Nephron progenitor cell (in vitro differentiated cells): ENCODE data around the gene CMPK2.

ENCODE experiments used
- DNase-seq: peaks from one replicate; pipeline ENCODE4 v3.0.0; 2021
- H3K27ac Mint-ChIP-seq: 2 replicates; pipeline ENCODE4 v1.8.0; 2021; ENCODE audit warnings: mild to moderate bottlenecking, moderate library complexity, mixed read lengths
- H3K27me3 Mint-ChIP-seq: 2 replicates; pipeline ENCODE4 v1.8.0; 2021; ENCODE audit warnings: mild to moderate bottlenecking, low read depth, mixed read lengths; ENCODE audit not compliant: poor library complexity
- H3K36me3 Mint-ChIP-seq: 2 replicates; pipeline ENCODE4 v1.8.0; 2021; ENCODE audit warnings: low read depth, mixed read lengths
- H3K4me1 Mint-ChIP-seq: 2 replicates; pipeline ENCODE4 v1.8.0; 2021; ENCODE audit warnings: mixed read lengths
- H3K4me3 Mint-ChIP-seq: 2 replicates; pipeline ENCODE4 v1.8.0; 2021; ENCODE audit warnings: mild to moderate bottlenecking, moderate library complexity, mixed read lengths
- H3K9me3 Mint-ChIP-seq: 2 replicates; pipeline ENCODE4 v1.8.0; 2021; ENCODE audit warnings: mild to moderate bottlenecking, moderate library complexity, mixed read lengths
- CTCF ChIP-seq: fragments of 200-600 bp; sonication (generic); IDR thresholded peaks from 2 replicates; pipeline ENCODE4 v1.5.0; 2021; ENCODE audit warnings: antibody characterized with exemption

The CMPK2 gene

GRCh38 chr2:6855860-6856547, 9.7 kb downstream of the CMPK2 start:
- H3K9me3 Mint-ChIP-seq: peaks cover 53% of the 10 kb centered on the region
- TF ChIP-seq CTCF: no peak
- no peaks in the 10 kb centered on the region for H3K4me1 Mint-ChIP-seq
- no peak overlapping the region for H3K4me3 Mint-ChIP-seq
- no peak for DNase-seq
- H3K27ac Mint-ChIP-seq: no peak overlapping the region
- peaks cover 8% of the 10 kb centered on the region for H3K27me3 Mint-ChIP-seq
- peaks cover 26% of the 10 kb centered on the region for H3K36me3 Mint-ChIP-seq

- Mint-ChIP-seq H3K9me3 (peaks cover 53% of the 10 kb centered on the region), H3K27ac (no peak overlapping the region), H3K4me3 (no peak overlapping the region), H3K36me3 (peaks cover 20% of the 10 kb centered on the region), H3K27me3 (peaks cover 9% of the 10 kb centered on the region), H3K4me1 (no peaks in the 10 kb centered on the region)
- DNase-seq: no peak
- no peak for TF ChIP-seq CTCF
Observed at GRCh38 chr2:6854416-6854815, 11.3 kb downstream of the CMPK2 start.

GRCh38 chr2:6852195-6852594, 13.5 kb downstream of the CMPK2 start:
- no peak for TF ChIP-seq CTCF
- Mint-ChIP-seq H3K4me3 (no peak overlapping the region), H3K36me3 (peaks cover 8% of the 10 kb centered on the region), H3K27me3 (peaks cover 14% of the 10 kb centered on the region), H3K4me1 (no peaks in the 10 kb centered on the region), H3K9me3 (peaks cover 53% of the 10 kb centered on the region), H3K27ac (no peak overlapping the region)
- DNase-seq: no peak

GRCh38 chr2:6846967-6847681, 18.6 kb downstream of the CMPK2 start:
- no peak for TF ChIP-seq CTCF
- Mint-ChIP-seq H3K27ac (no peak overlapping the region), H3K36me3 (peaks cover 9% of the 10 kb centered on the region)

GRCh38 chr2:6846540-6846939, 19.2 kb downstream of the CMPK2 start:
- Mint-ChIP-seq H3K27me3 (peaks cover 15% of the 10 kb centered on the region), H3K4me3 (no peak overlapping the region), H3K36me3 (peaks cover 9% of the 10 kb centered on the region), H3K4me1 (no peaks in the 10 kb centered on the region), H3K27ac (no peak overlapping the region), H3K9me3 (peaks cover 91% of the 10 kb centered on the region)
- no peak for DNase-seq
- no peak for TF ChIP-seq CTCF

More at GRCh38 chr2:6846967-6847681, 18.6 kb downstream of the CMPK2 start:
- Mint-ChIP-seq H3K27me3 (peaks cover 15% of the 10 kb centered on the region), H3K4me1 (no peaks in the 10 kb centered on the region), H3K9me3 (peaks cover 88% of the 10 kb centered on the region), H3K4me3 (no peak overlapping the region)
- no peak for DNase-seq

- Mint-ChIP-seq H3K4me1 (no peaks in the 10 kb centered on the region), H3K27ac (no peak overlapping the region), H3K4me3 (no peak overlapping the region), H3K36me3 (peaks cover 9% of the 10 kb centered on the region), H3K27me3 (peaks cover 15% of the 10 kb centered on the region), H3K9me3 (peaks cover 92% of the 10 kb centered on the region)
- TF ChIP-seq CTCF: no peak
- DNase-seq: no peak
Observed at GRCh38 chr2:6845903-6846302, 19.8 kb downstream of the CMPK2 start.
